D341Med (cell line): ENCODE measurements around the gene FSIP1.

ENCODE experiments used
- DNase-seq: peaks from one replicate; pipeline ENCODE4 v3.0.0; 2012; ENCODE audit warnings: low spot score

Gene FSIP1

DNA sequence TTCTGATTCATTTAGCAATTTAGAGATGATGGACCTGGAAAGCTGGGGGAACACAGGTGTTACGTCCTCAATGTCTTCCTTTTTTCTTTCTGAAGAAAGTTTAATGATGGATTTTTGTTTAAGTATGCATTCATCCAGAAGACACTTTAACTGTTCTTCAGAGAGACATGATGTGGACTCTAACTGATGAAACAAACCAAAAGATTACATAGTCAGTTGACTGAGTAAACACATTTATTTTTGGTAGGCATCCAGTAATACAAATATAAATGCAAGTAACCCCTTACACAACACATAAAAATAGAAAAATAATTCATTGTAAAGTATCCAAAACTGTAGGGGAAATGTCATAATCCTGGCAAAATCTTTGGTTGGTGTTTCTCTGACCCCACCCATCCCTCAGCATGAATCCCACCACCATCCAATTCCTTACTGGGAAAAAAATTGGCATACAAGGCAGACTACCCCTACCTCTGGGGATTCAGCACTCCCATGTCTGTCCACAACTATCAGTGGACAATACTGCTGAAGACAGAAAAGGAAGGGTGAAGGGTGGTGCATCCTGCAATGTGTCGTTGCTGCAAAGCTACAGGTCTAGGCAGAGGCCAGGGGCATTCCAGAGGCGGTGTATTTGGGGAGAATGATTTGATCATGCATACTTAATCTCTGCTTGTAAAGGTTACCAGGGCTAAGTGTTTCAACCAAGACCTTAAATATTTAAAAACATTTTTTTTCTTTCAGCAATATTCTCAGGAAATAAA is 164.4 kb downstream of the FSIP1 start:
- DNase-seq = no peak

DNA sequence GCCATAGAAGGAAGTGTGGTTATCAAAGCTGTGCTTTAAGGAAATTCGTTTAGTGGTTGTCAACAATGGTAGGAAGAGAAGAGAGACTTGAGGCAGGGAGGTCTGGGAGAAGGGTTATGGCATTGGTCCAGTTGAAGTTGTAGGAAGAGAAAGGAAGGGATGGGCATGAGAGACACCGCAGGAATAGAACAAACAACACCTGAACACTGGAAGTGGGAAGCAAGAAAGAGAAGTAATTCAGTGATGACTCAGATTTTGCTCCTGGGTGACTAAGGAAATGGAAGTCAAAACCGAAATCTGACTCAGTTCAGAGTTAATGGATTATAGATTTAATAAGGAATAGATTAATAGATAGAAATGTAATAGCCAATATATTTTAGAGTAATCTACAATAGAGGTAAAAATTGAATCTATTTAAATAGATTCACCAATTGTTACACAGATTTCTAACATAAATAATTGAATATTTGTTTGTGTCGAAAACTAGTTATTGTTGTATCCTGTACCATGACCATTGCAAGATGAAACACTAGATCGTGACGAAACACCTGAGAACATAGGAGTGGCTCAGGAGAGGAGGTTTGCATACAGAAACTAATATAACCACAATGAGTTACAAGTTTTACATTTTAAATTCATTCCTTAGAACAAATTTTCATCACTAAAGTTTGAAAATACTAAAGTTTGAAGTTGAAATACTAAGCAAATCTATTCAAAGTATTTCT is 165.7 kb downstream of the FSIP1 start:
- DNase-seq = no peak

DNA sequence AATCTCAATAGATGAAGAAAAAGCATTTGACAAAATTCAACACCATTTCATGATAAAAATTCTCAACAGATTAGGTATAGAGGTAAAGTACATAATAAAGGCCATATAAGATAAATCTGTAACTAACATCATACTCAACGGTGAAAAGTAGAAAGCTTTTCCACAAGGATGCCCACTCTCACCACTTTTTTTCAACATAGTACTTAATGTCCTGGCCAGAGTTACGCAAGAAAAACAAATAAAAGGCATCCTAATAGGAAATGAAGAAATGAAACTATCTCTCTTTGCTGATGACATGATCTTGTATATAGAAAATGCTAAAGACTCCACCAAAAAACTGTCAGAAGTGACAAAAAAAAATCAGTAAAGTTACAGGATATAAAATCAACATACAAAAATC is 168.8 kb downstream of the FSIP1 start:
- no peak for DNase-seq

DNA sequence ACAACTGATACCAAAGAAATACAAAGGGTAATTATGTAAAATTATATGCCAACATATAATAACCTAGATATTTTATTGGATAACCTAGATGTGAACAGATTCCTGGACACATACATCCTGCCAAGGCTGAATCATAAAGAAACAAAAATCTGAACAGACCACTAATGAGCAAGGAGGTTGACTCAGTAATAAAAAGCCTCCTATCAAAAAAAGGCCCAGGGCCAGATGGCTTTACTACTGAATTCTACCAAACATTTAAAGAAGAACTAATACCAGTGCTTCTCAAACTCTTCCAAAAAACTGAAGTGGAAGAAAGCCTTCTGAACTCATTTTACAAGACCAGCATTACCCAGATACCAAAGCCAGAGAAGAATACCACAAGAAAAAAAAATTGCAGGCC is 169.4 kb downstream of the FSIP1 start:
- no peak for DNase-seq

DNA sequence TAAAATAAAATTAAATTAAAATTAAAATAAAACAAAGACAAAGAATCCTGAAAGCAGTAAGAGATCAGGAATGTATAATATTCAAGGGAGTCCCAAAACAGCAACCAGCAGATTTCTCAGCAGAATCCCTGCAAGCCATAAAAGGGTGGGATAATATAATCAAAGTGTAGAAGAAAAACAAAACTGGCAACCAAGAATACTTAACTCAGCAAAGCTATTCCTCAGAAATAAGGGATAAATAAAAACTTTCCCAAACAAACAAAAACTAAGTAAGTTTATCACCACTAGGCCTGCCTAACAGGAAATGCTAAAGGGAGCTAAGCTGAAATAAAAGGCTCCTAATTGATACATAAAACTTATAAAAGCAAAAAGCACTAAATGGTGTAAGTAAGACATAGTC is 172.0 kb downstream of the FSIP1 start:
- DNase-seq = no peak

DNA sequence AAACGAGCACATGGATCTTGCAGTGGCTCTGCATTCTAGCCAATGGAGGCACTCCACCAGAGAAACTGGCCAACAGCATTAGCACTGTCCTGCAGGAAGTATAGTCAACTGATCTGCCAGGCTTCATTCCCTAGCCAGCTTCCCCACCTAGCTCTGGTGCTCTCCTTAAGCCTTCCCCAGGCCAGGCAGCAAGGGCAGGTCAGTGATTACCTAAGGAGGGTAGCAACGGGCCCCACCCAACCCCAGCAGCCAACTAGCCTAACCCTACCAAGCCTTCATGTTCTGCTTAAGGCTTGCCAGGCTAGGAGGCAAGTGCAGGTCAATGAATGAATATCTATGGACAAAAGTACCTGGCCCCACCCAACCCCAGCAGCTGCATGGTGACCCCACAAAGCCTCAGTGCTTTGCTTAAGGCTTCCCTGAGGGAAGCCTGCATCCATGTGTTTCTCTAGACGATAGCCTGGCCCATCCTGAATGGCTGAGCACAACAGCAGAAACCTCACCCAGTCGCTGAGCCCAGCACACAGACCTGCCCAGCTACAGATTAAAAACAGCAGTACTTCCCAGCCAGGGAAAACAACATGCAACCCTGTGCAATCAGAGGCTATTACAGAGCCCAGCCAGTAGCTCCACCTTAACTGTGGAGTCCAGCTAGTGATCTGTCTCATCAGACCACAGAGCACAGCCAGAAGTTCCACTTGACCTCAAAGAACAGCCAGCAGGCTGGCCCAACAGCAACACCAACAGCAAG is 173.3 kb downstream of the FSIP1 start:
- no peak for DNase-seq

DNA sequence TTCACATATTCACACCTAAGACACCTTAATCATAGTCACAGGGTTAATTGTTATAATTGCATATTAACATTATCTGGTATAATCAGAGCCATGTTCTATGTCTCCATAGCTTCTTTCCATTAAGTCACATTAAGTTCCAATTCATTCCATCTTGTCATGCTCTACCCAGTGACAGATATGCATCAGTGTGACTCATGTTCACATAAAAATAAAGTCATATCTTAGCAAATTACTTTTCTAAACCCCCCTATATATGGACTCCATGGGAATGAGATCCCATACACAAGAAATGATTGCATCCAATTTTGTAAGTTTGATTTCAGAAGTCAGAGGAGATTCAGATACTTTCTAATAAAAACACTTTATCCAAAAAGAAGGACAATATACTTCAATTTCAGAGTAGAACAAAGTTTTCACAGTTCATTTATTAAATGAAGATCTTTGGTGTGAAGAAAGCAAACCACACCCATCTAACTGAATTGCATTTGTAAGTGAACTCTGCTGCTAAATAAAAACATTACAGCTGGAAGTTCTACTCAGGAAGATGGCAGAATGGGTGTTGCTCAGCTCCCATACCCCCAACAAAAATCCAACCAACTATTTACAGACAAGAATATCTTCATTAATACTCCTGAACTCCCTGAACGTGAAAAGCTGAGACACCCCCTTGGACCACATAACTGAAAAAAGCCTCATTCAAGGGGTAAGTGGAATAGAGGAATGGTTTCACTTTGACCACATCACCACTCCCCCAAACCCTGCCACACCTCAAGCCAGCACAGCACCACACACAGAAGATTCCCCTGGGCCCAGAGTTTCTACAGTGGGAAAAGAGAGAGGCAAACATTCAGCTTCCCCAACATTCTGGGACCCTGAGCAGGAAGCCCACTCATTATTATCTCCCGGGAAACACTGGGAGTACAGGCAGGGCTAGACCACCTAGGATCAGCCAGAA is 174.2 kb downstream of the FSIP1 start:
- DNase-seq = no peak

DNA sequence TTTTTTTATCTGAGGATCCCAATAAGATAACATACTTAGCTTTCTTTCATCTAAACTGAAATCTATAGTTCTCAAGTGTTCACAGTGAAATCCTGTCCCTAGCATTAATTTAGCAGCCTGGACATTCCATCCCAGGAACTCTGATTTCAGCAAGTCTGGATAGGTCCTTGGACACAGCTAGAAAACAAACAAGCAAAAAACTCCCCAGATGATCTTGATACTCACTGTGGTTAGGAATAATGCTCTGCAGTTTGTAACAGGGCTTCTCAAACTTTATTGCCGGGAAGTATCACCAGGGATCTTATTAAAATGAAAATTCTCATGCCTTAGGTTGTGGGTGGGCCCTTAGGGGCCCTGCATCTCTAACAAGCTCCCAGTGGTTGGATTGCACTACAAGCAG is 177.5 kb downstream of the FSIP1 start:
- no peak for DNase-seq

DNA sequence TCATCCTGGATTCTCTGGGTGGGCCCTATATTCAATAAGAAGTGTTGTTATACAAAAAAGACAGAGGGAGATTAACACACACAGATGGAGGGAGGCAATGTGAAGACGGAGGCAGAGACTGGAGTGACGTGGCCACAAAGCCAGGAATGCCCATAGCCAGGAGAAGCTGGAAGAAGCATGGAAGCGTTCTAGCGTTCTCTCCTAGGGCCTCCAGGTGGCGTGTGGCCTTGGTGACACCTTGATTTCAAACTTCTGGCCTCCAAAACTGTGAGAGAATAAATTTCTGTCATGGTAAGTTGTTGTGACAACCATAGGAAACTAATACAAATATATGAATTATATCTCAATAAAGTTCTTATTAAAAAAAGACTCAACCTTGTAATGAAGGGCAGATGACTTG is 180.5 kb downstream of the FSIP1 start:
- no peak for DNase-seq

DNA sequence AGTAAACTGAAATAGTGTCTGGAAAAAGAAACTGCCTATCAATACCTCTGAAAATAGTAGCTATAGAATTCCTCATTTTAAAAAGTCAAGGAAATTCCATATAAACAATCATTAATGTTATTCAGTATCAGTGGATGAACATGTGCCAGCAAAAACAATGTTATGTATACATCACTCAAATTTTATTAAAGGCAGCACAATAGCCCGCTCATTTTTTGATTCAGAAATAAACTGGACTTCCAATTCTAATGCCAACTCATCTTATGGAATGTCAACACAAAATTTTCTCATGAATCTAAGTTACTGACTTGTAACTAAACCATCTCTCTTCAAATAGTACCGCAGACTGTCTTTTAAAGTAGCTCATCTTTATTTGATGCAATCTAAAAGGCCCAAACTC is 182.8 kb downstream of the FSIP1 start:
- no peak for DNase-seq

DNA sequence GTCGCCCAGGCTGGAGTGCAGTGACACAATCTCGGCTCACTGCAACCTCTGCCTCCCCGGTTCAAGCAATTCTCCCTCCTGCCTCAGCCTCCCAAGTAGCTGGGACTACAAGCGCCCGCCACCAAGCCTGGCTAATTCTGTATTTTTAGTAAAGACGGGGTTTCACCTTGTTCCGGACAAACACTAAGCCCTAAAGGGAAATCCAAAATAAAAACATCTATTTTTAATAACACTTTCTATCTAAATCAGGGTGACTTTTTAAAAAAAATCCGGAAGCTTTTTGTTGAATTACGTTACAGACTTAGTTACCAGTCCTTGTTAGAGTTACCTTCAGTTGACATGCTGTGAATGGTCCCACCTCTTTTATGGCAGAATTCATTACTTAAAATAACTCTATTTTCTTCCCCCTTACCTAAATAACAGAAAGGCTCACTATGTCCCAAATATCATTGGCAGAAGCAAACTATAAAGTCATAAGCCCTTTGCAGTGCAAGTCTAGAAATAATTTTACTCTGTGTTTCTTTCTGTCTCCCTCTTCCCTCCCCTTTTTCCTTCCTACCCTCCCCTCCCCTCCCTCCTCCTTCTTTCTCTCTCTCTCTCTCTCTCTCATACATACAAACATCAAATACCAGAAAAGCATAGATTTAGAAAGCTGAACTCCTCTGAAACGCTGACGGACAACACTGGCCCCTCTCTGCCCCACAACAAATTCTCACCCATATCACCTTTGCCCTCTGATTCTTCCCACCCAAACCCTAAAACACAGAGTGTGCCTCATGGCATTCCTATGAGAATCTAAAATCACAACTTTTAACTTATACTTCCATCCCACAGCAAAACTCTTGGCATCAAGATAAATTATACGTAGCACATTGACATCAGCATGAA is 183.4 kb downstream of the FSIP1 start:
- DNase-seq = no peak

DNA sequence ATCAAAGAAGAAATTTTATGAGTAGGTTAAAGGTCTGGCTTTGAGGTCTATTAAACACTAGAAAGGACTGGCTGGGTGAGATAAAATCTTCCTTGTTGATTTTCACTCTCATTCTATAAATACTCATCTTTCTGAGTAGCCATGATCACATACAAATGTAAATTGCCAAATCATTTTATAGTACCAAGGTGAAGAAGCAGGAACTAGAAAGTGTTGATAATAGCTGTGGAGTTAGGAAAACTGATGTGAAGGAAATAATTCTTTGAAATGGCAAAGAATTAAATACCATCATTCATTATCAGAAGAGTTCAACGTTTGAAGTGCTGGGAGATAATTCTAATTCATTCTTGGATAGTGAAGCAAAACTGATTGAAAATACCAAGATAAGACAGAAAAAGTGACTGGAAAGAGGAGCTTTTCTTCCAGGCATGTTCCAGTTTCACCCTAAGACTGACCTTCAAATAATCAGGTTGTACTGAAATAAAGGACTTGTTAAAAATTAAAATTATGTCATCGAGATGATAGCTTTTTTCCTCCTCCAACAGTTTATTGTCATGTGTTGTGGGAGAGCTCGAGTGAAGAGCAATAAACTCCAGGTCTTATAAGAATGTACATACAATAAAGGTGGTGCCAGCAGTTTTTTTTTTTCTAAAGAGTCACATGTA is 184.3 kb downstream of the FSIP1 start:
- no peak for DNase-seq

DNA sequence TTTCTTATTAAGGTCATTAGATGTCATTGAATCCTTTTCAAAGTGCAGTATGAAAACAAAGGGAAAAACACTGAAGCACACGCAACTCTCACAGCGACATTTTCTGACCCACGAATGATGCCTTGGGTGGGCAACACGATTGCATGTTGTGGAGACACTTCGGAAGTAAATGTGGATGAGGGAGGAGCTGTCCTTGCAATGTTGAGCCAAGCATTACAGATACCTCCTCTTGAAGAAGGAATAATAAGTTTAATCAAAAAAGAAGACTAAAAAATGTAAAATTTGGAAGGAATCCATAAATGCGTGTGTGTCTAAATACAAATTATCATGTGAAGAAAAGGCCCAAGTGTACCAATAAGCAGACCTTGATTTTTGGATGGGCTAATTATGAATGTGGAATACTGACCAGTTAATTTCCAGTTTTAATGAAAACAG is 184.9 kb downstream of the FSIP1 start:
- no peak for DNase-seq

DNA sequence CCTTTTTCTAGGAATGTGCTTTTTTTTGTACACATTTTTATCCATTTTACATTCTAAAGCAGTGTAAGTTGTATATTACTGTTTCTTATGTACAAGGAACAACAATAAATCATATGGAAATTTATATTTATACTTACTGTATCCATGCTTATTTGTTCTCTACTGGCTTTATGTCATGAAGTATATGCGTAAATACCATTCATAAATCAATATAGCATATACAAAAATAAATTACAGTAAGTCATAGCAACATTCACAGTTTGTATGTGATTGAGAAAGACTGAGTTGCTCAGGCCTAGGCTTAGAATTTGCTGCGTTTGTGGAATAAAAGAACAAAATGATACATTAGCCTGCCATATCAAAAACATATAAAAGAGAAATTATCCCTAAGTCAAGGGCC is 185.3 kb downstream of the FSIP1 start:
- no peak for DNase-seq

DNA sequence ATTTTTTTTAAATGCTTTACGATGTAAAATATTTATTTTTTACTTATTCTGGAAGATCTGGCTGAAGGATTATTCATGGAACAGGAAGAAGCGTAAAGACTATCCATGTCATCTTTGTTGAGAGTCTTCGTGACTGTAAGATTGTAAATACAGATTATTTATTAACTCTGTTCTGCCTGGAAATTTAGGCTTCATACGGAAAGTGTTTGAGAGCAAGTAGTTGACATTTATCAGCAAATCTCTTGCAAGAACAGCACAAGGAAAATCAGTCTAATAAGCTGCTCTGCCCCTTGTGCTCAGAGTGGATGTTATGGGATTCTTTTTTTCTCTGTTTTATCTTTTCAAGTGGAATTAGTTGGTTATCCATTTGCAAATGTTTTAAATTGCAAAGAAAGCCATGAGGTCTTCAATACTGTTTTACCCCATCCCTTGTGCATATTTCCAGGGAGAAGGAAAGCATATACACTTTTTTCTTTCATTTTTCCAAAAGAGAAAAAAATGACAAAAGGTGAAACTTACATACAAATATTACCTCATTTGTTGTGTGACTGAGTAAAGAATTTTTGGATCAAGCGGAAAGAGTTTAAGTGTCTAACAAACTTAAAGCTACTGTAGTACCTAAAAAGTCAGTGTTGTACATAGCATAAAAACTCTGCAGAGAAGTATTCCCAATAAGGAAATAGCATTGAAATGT is 186.1 kb downstream of the FSIP1 start:
- DNase-seq = no peak

DNA sequence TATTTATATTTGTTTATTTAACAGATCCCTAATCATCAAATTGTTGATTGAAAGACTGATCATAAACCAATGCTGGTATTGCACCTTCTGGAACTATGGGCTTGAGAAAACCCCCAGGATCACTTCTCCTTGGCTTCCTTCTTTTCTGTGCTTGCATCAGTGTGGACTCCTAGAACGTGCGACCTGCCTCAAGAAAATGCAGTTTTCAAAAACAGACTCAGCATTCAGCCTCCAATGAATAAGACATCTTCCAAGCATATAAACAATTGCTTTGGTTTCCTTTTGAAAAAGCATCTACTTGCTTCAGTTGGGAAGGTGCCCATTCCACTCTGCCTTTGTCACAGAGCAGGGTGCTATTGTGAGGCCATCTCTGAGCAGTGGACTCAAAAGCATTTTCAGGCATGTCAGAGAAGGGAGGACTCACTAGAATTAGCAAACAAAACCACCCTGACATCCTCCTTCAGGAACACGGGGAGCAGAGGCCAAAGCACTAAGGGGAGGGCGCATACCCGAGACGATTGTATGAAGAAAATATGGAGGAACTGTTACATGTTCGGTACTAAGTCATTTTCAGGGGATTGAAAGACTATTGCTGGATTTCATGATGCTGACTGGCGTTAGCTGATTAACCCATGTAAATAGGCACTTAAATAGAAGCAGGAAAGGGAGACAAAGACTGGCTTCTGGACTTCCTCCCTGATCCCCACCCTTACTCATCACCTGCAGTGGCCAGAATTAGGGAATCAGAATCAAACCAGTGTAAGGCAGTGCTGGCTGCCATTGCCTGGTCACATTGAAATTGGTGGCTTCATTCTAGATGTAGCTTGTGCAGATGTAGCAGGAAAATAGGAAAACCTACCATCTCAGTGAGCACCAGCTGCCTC is 187.1 kb downstream of the FSIP1 start:
- DNase-seq = no peak

DNA sequence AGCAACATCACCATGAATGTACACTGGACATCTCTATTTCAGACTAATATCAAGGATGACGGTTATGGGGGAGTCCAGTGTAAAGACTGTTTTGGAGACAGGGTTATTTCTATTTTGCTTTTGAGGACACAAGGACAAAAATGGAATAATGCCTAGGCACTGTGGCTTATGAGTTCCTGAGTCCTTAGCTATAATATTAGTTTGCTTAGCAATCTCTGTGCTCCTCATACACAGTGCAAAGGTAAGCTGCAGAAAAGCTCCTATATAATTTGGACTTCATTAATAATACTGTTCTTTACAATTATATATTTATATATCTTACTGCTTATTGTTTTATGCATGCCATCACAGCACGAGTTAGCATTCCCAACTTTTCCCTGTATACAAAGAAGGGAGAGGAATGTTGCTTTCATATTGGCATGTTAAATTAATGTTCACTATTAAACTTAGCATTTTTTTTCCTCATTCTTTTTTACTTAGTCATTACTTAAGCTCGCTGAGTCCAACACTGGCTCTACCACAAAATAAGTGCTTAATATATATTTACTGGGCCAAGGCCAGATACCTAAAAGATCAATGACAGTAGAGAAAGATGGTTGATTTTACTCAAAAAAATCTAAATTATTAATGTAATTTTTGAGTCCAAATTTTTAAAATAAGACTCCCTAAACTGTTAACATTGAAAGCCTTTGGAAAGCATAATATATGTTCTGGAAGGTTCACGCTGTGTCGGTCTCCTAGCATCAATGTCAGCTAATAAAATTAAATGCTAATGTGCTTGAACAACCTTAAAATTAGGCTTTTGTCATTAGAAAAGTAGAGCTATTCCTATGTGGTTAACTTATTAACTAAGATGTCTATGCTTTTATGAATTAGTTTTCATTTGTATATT is 187.9 kb downstream of the FSIP1 start:
- no peak for DNase-seq
